ENCODE measurements around the gene ZBTB46. TPM values are rescaled to one million over a fixed set of nuclear protein-coding genes. Genes with fewer than 3 reads are reported as not detected.

ZBTB46 gene
- total RNA-seq, 2 donors from 2014 or later: 6.8 to 11.9 TPM

GRCh38 chr20:63743210-63743970, 87.7 kb downstream of the ZBTB46 start:
- no peak for DNase-seq (ENCODE audit: low spot score)
- intact Hi-C loops (cut with DNase I): no loop called here

GRCh38 chr20:63742381-63743024, 88.6 kb downstream of the ZBTB46 start:
- peak; percentile 72 for DNase-seq (ENCODE audit: low spot score)
- intact Hi-C loops (cut with DNase I): no loop called here

DNA sequence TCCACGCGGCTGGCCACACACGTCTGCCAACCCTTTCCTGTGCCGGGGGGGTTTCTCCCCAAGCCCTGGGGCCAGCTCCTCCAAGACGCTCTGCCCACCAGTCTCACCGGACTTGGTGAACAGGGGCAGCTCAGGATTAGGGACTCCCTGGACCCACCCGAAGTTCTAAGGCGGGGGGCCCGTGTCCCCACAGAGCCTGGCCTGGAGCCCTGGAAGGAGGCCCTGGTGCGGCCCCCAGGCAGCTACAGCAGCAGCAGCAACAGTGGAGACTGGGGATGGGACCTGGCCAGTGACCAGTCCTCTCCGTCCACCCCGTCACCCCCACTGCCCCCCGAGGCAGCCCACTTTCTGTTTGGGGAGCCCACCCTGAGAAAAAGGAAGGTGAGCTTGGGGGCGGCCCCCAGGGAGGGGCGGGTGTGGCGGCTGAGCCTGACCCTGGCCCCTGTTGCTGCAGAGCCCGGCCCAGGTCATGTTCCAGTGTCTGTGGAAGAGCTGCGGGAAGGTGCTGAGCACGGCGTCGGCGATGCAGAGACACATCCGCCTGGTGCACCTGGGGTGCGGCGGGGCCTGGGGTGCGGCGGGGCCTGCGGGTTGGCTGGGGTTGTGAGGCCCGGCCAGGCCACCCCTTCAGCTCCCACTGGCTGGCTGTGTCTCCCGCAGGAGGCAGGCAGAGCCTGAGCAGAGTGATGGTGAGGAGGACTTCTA, 89.2 kb downstream of the ZBTB46 start:
- peak; percentile 77 for DNase-seq (ENCODE audit: low spot score)
- intact Hi-C loops (cut with DNase I): no loop called here

- intact Hi-C loops (cut with DNase I): no loop called here
Observed at GRCh38 chr20:63741354-63741675, 89.7 kb downstream of the ZBTB46 start.

GRCh38 chr20:63740627-63741353, 90.3 kb downstream of the ZBTB46 start:
- intact Hi-C loops (cut with DNase I): no loop called here
- peak; percentile 98 for DNase-seq (ENCODE audit: low spot score)

More at GRCh38 chr20:63741354-63741675, 89.7 kb downstream of the ZBTB46 start:
- no peak for DNase-seq (ENCODE audit: low spot score)

DNA sequence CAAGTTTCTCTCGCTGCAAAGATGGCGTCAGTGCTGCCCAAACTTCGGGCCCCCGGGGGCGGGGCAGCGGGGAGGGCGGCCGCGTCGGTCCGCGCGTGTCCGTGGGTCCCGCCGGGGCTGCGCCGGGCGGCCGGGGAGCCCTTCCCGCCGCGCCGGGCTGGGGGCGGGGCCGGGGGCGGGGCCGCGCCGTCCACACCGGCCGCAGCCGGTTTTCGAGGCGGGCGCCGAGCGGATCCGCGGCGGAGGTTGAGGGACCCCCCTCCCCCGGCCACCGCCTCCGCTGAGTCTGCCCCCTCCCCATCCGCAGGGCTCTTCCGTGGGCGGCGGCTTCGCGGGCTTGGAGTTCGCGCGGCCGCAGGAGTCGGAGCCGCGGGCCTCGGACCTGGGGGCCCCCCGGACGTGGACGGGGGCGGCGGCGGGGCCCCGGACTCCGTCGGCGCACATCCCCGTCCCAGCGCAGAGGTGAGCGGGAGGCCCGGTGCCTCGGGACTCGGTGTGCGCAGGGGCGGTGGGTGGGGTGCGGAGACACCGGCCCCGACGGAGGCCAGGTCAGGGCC, 90.9 kb downstream of the ZBTB46 start:
- intact Hi-C loops (cut with DNase I): no loop called here
- DNase-seq (ENCODE audit: low spot score): no peak

DNA sequence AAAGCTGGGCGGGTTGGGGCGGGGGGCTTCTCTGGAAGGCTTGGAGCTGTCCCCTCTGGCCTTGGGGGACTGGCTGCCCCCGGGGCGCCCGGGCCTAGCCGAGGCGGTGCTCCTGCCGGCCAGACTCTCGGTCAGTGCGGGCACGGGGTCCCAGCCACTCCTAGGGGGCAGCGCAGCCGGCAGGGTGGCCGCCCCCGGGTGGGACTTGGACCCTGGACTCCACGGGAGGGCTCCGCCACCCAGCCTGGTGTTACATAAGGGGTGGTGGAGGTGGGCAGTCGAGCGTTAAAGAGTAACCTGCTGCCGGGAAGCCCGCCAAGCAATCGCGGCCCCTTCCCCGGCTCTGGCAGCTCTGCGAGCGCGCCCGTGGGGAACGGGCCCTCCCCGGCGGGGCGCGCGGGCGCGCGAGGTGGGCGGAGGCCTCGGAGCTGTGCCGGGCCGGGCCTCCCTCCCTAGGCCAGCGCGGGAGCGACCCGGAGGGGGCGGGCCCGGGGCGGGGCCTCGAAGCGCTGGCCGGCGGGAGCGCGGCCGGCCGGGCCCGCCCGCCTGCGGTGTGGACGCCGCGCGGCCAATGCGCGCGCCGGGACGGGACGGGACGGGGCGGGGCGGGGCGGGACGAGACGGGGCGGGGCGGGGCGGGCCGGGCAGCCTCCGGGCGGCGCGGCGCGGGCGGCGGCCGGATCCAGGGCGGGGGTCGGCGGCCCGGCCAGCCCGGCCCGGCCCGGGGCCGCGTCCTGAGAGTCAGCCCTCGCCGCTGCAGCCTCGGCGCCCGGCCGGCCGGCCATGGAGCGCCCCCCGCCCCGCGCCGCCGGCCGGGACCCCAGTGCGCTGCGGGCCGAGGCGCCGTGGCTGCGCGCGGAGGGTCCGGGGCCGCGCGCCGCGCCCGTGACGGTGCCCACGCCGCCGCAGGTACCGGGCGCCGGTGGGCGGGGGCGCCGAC, 91.7 kb downstream of the ZBTB46 start, which contains the start of gene SLC2A4RG:
Gene SLC2A4RG (plus strand): TSS at position 647 of the 940 bp plus-strand sequence. CDS start 137 bp downstream, at position 784.
- intact Hi-C loops (cut with DNase I): no loop called here
- DNase-seq (ENCODE audit: low spot score): peak; percentile 93

DNA sequence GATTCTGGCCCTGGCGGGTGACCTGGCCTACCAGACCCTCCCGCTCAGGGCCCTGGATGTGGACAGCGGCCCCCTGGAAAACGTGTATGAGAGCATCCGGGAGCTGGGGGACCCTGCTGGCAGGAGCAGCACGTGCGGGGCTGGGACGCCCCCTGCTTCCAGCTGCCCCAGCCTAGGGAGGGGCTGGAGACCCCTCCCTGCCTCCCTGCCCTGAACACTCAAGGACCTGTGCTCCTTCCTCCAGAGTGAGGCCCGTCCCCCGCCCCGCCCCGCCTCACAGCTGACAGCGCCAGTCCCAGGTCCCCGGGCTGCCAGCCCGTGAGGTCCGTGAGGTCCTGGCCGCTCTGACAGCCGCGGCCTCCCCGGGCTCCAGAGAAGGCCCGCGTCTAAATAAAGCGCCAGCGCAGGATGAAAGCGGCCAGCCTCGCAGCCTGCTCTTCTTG, 92.4 kb downstream of the ZBTB46 start:
- no peak for DNase-seq (ENCODE audit: low spot score)
- intact Hi-C loops (cut with DNase I): no loop called here

DNA sequence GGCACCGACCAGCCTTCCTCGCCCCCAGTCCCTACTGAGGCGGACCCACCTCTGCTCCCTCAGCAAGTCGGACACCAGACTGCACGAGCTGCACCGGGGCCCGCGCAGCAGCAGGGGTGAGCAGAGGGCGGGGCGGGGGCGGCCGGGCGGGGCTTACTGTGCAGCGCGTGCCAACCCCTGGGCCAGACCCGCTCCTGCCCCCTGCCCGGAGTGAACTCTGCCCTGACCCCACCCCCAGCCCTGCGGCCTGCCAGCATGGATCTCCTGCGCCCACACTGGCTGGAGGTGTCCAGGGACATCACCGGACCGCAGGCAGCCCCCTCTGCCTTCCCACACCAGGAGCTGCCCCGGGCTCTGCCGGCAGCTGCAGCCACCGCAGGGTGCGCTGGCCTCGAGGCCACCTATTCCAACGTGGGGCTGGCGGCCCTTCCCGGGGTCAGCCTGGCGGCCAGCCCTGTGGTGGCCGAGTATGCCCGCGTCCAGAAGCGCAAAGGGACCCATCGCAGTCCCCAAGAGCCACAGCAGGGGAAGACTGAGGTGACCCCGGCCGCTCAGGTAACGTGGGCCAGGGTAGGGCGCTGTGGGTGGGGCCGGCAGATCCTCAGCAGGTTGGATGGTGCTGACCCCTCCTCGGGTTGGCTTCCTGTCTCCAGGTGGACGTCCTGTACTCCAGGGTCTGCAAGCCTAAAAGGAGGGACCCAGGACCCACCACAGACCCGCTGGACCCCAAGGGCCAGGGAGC, 92.9 kb downstream of the ZBTB46 start:
- no peak for DNase-seq (ENCODE audit: low spot score)
- intact Hi-C loops (cut with DNase I): no loop called here

DNA sequence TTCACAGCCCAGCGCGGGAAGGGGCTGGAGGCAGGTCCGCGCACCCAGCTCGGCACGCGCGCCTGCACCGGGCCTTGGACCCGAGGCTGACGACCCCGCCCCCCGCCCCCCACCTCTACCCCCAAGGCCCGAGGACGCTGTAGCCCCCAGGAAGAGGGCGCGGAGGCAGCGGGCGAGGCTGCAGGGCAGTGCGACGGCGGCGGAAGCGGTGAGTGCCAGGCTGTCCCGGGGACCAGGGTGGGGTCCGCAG, 93.4 kb downstream of the ZBTB46 start:
- DNase-seq (ENCODE audit: low spot score): no peak
- intact Hi-C loops (cut with DNase I): no loop called here

DNA sequence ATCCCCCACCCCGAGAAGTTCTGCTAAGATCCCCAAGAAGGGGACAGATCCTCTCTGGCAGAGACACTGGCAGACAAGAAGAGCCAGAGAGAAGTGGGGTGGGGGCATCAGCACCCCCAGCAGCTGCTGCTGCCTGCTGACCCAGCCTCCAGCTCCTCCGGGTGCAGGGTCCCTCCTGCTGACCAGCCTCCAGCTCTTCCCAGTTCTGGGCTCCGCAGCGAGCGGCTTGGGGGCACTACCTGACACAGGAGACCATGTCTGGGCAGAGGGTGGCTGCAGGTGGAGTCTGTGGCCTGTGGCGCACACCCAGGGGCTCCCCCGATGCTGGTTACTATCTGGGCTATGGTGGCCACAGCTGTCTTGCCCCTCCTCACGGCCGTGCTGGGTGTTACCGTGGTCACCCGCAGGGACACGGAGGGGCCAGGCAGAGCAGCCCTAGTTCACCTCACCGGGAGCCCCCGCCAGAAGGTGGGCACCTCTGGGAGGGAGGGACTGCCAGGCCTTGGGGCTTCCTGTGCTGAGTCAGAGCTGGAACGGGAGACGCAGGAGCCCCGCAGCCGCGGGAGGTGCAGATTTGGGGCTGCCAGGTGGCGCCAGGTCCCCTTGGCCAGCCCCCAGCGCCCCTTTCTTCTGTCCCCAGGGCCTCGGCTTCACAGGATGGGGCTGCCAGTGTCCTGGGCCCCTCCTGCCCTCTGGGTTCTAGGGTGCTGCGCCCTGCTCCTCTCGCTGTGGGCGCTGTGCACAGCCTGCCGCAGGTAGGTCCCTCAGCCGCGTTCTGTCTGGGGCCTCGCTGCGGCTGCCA, 94.0 kb downstream of the ZBTB46 start:
- DNase-seq (ENCODE audit: low spot score): no peak
- intact Hi-C loops (cut with DNase I): no loop called here

DNA sequence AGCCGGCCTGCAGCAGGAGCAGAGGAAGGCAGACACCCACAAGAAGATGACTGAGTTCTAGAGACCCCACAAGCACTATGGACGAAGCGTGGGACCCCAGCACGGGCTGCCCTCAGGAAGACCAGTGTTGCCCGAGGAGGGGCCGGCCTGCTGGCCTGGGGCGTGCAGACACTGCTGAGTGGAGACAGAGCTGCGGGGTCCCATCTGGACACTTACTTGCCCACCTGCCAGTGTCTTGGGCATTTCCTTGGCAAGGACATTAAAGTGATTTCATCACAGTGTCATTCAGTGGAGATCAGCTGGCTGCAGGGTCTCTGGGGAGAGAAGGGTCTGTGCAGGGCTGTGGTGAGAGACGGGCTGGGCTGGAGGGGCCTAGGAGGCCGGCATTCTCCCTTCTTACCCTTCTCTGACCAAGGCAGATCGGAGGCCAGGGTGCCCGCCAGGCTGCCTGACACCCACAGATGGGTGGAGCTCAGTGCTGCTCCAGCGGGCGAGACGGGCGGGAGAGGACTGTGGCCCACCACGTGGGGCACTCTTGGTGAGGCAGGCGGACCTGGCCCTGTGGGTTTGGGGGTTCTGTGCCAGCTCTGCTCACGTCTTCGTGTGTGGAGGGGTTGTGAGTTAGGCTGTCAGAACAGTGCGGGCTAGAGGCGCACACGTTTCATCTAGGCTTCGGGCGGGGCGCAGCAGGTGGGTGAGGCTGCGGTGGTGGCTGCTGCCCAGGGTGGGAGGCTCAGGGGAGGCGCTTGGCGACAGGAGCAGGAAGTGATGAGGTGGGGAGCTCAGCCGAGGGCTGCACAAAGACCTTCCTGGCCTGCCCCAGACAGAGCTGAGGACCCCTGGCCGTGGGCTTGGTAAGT, 95.0 kb downstream of the ZBTB46 start, which contains the start of gene LIME1:
Gene LIME1 (plus strand): TSS at position 806 of the 860 bp plus-strand sequence. CDS start 886 bp downstream, outside the sequence.
- DNase-seq (ENCODE audit: low spot score): no peak
- intact Hi-C loops (cut with DNase I): no loop called here

DNA sequence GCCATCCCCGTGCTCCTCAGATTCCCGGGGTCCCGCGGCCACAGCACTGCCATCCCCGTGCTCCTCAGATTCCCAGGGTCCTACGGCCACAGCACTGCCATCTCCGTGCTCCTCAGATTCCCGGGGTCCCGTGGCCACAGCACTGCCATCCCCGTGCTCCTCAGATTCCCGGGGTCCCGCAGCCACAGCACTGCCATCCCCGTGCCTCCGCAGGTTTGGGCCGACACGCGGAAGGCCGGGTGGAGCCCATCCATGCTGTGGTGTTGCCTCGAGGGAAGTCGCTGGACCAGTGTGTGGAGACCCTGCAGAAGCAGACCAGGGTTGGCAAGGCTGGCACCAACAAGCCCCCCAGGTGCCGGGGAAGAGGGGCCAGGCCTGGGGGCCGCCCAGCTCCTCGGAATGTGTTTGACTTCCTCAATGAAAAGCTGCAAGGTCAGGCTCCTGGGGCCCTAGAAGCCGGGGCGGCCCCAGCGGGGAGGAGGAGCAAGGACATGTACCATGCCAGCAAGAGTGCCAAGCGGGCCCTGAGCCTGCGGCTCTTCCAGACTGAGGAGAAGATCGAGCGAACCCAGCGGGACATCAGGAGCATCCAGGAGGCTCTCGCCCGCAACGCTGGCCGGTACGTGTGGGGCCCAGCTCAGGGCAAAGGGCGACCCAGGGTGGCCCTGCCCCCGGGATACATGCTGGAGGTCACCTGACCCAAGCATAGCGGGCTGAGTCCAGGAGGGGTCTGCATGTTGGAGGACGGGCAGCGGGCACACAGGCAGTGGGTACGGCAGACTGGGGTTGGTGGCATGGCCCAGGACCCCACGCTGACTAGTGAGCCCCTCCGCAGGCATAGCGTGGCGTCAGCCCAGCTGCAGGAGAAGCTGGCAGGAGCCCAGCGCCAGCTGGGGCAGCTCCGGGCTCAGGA, 95.9 kb downstream of the ZBTB46 start:
- no peak for DNase-seq (ENCODE audit: low spot score)
- intact Hi-C loops (cut with DNase I): no loop called here

GRCh38 chr20:63734111-63734945, 96.7 kb downstream of the ZBTB46 start:
- intact Hi-C loops (cut with DNase I): no loop called here
- DNase-seq (ENCODE audit: low spot score): no peak

Data from posterior vena cava (tissue), 2 donors.